GM19193 (cell line): ENCODE data around the gene UQCRQ.

ENCODE experiments used
- POLR2A ChIP-seq: IDR thresholded peaks from 4 replicates; pipeline ENCODE4 v1.6.1; 2011; ENCODE audit not compliant: insufficient read depth, insufficient read length; ENCODE audit errors: extremely low read depth

The UQCRQ gene

GRCh38 chr5:132848270-132848669, 18.2 kb upstream of the UQCRQ start:
- no peak for TF ChIP-seq POLR2A

GRCh38 chr5:132849347-132849746, 17.1 kb upstream of the UQCRQ start:
- no peak for TF ChIP-seq POLR2A

GRCh38 chr5:132850066-132850465, 16.4 kb upstream of the UQCRQ start:
- no peak for TF ChIP-seq POLR2A

GRCh38 chr5:132853323-132853722, 13.1 kb upstream of the UQCRQ start:
- no peak for TF ChIP-seq POLR2A

GRCh38 chr5:132853790-132854189, 12.7 kb upstream of the UQCRQ start:
- TF ChIP-seq POLR2A = no peak

- no peak for TF ChIP-seq POLR2A
These were observed 12.1 kb upstream of the UQCRQ start for GRCh38 chr5:132854301-132854700.

GRCh38 chr5:132856011-132856410, 10.4 kb upstream of the UQCRQ start:
- TF ChIP-seq POLR2A = no peak

GRCh38 chr5:132859889-132860437, 6.5 kb upstream of the UQCRQ start:
- no peak for TF ChIP-seq POLR2A

- no peak for TF ChIP-seq POLR2A
These were observed 5.7 kb upstream of the UQCRQ start for GRCh38 chr5:132860742-132861141.

- no peak for TF ChIP-seq POLR2A
These were observed 637 bp upstream of the UQCRQ start for GRCh38 chr5:132865668-132866341.

- no peak for TF ChIP-seq POLR2A
These were observed 607 bp downstream of the UQCRQ start for GRCh38 chr5:132867046-132867451.

- no peak for TF ChIP-seq POLR2A
These were observed 2.3 kb downstream of the UQCRQ start for GRCh38 chr5:132868754-132869153.

GRCh38 chr5:132870801-132871200, 4.4 kb downstream of the UQCRQ start:
- no peak for TF ChIP-seq POLR2A

- TF ChIP-seq POLR2A = peak; percentile 16
These were observed 5.2 kb downstream of the UQCRQ start for GRCh38 chr5:132871459-132872284.

- no peak for TF ChIP-seq POLR2A
These were observed 6.3 kb downstream of the UQCRQ start for GRCh38 chr5:132872788-132873118.
